Adrenal gland (tissue), 5 donors: ENCODE data around the gene ARHGDIA.

Experiments used
- CTCF ChIP-seq, 6 experiments: fragments of 450-650 bp in 4 of 6; fragments of 200-600 bp in 2 of 6; sonication (generic) in 1 of 6; IDR thresholded peaks; 1 replicate in 5 of 6; 2 replicates in 1 of 6; pipeline versions ENCODE4 v1.5.1 to v1.8.0; 2016 to 2021; ENCODE audit warnings: antibody characterized with exemption in 6 of 6, mild to moderate bottlenecking in 2 of 6, moderate library complexity in 1 of 6
- POLR2A ChIP-seq, 2 donors: fragments of 450-650 bp; IDR thresholded peaks; one replicate each; pipeline ENCODE4 v1.6.1; 2017; ENCODE audit warnings: antibody characterized with exemption in 2 of 2, mild to moderate bottlenecking in 2 of 2, moderate library complexity in 1 of 2
- donor health status: DM: no; HTN: no; CAD: no.

GRCh38 chr17:81843713-81844326 is 27.3 kb downstream of the ARHGDIA start:
- TF ChIP-seq POLR2A (IDR thresholded peaks at IDR 0.05), result no peak
- TF ChIP-seq CTCF (IDR thresholded peaks at IDR 0.05), result no peak
